Measurements from ENCODE around the gene SERPINA4.

SERPINA4 gene

GRCh38 chr14:94559638-94560290, 1.5 kb upstream of the SERPINA4 start:
- TF ChIP-seq CTCF (conservative IDR thresholded peaks at IDR 0.05) = no peak
- no peak overlapping the region for H3K27ac ChIP-seq

- TF ChIP-seq CTCF (conservative IDR thresholded peaks at IDR 0.05) = no peak
- H3K27ac ChIP-seq = no peak overlapping the region
These were observed 964 bp upstream of the SERPINA4 start for GRCh38 chr14:94560291-94560665.

- H3K27ac ChIP-seq = no peak overlapping the region
- no peak for TF ChIP-seq CTCF (conservative IDR thresholded peaks at IDR 0.05)
These were observed 391 bp downstream of the SERPINA4 start for GRCh38 chr14:94561656-94562010.

GRCh38 chr14:94562022-94562421, 780 bp downstream of the SERPINA4 start:
- TF ChIP-seq CTCF (conservative IDR thresholded peaks at IDR 0.05) = no peak
- no peak overlapping the region for H3K27ac ChIP-seq

- H3K27ac ChIP-seq = no peak overlapping the region
- no peak for TF ChIP-seq CTCF (conservative IDR thresholded peaks at IDR 0.05)
These were observed 2.0 kb downstream of the SERPINA4 start for GRCh38 chr14:94562941-94563883.

- TF ChIP-seq CTCF (conservative IDR thresholded peaks at IDR 0.05) = no peak
- no peak overlapping the region for H3K27ac ChIP-seq
These were observed 3.1 kb downstream of the SERPINA4 start for GRCh38 chr14:94564381-94564780.

GRCh38 chr14:94568186-94568585, 6.9 kb downstream of the SERPINA4 start:
- no peak overlapping the region for H3K27ac ChIP-seq
- TF ChIP-seq CTCF (conservative IDR thresholded peaks at IDR 0.05) = no peak
